D721Med (cell line): Measurements from ENCODE around the gene ZBTB38.

Experiments used
- DNase-seq: peaks from one replicate; pipeline ENCODE4 v3.0.0; 2011; ENCODE audit warnings: low spot score; ENCODE audit not compliant: insufficient read length
- FAIRE-seq: peaks from 2 replicates; lab custom pipeline; 2011; peaks lifted over from hg19 to GRCh38; lab: Jason Lieb, UNC
- TF ChIP-seq, protein P1 (sequence below): IDR thresholded peaks from 2 replicates; pipeline ENCODE4 v1.5.1; 2012; ENCODE audit warnings: mild to moderate bottlenecking, control low read depth; ENCODE audit not compliant: insufficient read depth; ENCODE audit errors: missing control alignments

Gene ZBTB38

DNA sequence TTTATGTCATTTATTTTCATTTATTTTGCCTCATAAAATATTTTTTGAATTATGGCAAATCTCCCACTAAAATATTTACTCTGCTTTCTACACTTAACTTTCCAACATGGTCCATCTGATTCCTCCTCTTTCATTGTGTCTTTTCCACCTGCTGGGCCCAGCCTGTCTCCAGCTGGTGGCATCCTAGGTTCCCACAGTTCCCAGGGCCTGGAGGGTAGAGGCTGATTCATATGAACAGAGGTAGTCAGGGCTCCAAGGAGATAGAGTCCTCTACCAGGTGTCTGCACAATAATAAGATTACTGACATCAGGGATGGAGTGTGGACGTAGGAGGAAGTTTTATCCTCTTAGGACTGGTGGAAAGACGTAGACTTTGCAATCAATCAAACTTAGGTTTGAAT, 14.3 kb downstream of the ZBTB38 start:
- TF ChIP-seq, protein P1, sequence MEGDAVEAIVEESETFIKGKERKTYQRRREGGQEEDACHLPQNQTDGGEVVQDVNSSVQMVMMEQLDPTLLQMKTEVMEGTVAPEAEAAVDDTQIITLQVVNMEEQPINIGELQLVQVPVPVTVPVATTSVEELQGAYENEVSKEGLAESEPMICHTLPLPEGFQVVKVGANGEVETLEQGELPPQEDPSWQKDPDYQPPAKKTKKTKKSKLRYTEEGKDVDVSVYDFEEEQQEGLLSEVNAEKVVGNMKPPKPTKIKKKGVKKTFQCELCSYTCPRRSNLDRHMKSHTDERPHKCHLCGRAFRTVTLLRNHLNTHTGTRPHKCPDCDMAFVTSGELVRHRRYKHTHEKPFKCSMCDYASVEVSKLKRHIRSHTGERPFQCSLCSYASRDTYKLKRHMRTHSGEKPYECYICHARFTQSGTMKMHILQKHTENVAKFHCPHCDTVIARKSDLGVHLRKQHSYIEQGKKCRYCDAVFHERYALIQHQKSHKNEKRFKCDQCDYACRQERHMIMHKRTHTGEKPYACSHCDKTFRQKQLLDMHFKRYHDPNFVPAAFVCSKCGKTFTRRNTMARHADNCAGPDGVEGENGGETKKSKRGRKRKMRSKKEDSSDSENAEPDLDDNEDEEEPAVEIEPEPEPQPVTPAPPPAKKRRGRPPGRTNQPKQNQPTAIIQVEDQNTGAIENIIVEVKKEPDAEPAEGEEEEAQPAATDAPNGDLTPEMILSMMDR = no peak
- FAIRE-seq = peak; percentile 95
- no peak for DNase-seq

DNA sequence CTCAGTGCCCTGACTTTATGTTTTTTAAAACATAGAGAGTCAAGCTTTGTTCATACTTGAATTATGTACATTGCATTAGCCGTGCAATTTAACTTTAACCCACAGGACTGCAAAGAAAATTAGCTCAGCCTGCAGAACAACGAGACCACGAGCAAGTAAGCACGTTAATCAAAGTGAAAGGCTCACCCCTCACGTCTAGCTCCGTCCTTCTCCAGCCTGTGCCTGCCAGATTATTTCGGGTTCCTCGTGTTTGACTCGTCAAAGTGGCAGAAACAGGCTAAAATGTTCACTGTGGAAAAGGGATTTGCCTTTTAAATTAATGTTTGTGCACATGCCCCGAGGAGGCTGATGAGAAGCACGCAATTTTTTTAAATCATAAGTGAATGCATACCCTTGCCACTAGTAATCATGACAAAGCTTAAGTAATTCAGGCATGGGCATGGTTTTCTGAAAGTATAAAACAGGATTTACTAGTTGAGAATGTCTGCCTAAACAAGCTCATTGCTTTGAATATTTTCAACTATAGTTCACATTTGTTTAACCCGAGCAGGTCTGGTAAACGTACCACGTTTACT, 15.3 kb downstream of the ZBTB38 start:
- DNase-seq = no peak
- no peak for FAIRE-seq

DNA sequence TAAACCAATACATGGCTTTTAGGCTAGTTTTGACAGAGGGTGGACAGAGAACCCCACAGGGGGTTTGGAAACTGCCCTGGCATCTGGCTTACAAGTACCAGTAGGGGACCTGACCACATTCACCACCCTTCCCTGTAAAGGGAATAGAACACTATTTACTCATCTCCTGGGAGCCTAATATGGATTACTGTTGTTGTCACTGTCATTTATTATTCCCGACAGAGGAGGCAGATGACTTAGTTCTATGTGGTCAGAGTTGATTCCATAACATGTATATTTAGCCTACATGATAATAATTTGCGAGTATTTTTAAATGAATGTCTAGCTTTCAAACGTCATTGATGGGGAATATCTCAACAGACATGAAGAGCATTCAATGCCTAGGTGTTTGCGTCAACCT, 15.9 kb downstream of the ZBTB38 start:
- DNase-seq (no peak), FAIRE-seq (no peak)
- TF ChIP-seq, protein P1 = no peak

More for the DNA sequence above, 15.3 kb downstream of the ZBTB38 start:
- TF ChIP-seq, protein P1 = no peak

DNA sequence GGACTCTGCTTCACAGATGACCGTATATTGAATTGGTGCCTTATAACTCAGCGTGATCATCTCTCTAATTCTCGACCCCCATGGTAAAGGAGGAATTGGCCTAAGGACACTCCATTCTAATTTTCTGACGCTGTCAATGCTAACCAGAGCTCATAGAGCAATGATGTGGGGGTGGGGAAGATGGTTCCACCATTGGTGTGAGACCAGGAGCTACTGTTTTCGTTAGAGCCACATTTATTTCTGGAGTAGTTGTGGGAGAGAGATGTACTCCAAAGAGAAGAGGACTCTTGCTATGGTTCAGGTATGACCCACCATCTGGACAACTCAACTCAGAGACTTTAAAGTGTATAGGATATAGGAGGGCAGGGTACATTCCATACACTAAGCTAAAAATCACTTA, 16.3 kb downstream of the ZBTB38 start:
- TF ChIP-seq, protein P1 = no peak
- FAIRE-seq = no peak
- no peak for DNase-seq

DNA sequence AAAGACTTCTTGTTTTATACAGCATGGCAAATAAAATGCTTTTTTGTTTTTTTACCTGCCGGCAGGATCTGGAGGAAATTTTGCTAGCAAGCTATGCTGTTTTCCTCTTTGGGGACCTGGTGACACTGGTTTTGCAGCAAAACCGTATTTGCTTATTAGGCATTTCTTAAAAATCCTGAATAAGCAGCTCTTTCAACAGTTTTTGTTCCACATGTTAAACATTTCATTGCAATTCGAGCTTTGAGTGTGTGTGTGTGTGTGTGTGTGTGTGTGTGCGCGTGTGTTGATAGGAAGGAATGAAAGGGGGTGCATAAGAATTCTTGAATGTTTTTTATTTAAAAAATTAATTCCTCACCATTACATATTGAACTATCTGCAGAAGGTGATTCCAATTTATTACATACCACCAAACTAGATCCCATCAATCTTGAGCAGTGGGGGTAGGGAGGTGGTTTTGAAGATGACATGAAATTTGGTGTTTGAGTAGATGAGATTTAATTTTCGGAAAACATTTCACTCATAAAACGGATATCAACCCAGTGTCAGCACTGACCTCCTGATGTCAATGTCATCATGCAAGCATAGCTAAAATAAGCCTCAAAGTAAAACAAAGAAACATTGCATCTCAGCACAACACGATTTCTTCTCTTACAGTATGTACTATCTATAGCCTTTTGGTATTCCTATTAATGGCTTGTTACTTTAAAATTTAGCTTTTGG, 17.3 kb downstream of the ZBTB38 start:
- FAIRE-seq (peak; percentile 46), DNase-seq (no peak)
- TF ChIP-seq, protein P1 = no peak

DNA sequence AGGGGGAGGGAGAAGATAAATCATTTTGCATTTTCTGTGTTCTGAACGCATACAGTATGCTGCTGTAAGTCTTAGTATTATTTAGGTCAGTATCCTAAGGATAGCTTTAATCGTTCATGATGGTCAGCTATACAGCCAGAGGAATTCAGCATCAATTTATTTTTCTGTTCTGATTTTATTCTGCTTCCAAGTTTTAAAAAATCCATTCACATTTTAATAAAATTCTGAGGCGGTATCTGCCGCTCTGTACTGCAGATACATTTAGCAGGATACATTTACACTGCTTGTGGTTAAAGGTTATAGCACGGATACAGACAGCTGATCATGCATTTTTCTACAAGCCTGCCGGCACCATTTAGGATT, 17.8 kb downstream of the ZBTB38 start:
- FAIRE-seq (no peak), DNase-seq (no peak)
- TF ChIP-seq, protein P1 = no peak

DNA sequence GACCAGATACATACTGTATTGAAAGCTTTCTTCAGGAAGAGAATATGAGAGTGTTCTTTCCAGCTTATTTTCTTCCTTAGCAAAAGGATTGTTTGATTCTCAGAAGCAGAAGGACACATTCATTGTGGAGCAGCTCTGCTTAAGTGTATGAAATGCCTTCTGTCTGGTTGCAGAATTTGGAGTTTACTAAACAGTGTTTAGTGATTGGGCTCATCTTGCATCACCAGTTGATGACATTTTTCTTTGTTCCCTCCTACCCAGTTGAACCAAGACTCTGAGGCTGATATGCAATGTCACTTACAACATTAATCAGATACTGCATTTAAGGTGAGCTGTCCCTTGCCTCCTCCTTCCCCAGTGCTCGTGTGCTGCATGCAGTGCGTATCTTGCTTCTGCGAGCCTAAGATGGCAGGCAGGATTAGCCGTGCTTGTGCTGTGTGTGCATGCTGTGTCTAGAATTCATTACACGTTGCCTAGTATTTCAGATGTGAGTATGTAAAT, 18.4 kb downstream of the ZBTB38 start:
- DNase-seq = no peak
- TF ChIP-seq, protein P1 = no peak
- peak; percentile 75 for FAIRE-seq
